Suprapubic skin (tissue), 4 donors: ENCODE results near the gene LRRIQ3.

ENCODE experiments used
- EP300 ChIP-seq: sonication (generic); formaldehyde crosslinking; IDR thresholded peaks from one replicate; pipeline ENCODE4 v1.6.1; 2017; ENCODE audit warnings: antibody characterized with exemption
- POLR2A ChIP-seq, 2 donors: fragments of 450-650 bp; IDR thresholded peaks; one replicate each; pipeline ENCODE4 v1.6.1; 2017; ENCODE audit warnings: antibody characterized with exemption in 2 of 2, mild to moderate bottlenecking in 2 of 2, moderate library complexity in 2 of 2
- POLR2AphosphoS5 ChIP-seq, 3 donors: sonication (generic); formaldehyde crosslinking; IDR thresholded peaks; one replicate each; pipeline ENCODE4 v1.6.1; 2017; ENCODE audit warnings: antibody characterized with exemption in 3 of 3
- TF ChIP-seq, protein P1 (sequence below), 2 donors: fragments of 200-600 bp in 1 of 2; fragments of 450-650 bp in 1 of 2; sonication (generic) in 1 of 2; IDR thresholded peaks; one replicate each; pipeline ENCODE4 v1.5.1; 2016 to 2019; ENCODE audit warnings: antibody characterized with exemption in 2 of 2, mild to moderate bottlenecking in 1 of 2, moderate library complexity in 1 of 2

DNA sequence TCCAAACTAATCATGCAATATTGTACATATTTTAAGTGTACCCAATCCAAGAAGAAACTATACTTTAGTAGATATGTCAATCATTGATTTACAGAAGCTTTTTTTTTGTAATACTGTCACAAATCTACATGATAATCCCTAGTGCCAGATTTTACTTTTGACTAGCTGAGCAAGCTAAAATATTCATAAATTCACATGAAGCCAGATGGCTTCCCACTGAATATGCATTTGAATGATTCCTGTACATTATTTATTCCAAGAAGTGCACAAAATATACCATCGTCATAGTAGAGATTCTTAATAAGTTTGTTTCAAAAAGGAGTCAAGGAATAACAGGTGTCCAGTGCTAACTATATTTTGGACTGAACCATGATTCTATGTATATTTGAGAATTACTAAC lies 17.3 kb upstream of the LRRIQ3 start:
- TF ChIP-seq POLR2A (IDR thresholded peaks at IDR 0.05) (no peak), POLR2AphosphoS5 (IDR thresholded peaks at IDR 0.05) (no peak), EP300 (no peak)
- TF ChIP-seq, protein P1, sequence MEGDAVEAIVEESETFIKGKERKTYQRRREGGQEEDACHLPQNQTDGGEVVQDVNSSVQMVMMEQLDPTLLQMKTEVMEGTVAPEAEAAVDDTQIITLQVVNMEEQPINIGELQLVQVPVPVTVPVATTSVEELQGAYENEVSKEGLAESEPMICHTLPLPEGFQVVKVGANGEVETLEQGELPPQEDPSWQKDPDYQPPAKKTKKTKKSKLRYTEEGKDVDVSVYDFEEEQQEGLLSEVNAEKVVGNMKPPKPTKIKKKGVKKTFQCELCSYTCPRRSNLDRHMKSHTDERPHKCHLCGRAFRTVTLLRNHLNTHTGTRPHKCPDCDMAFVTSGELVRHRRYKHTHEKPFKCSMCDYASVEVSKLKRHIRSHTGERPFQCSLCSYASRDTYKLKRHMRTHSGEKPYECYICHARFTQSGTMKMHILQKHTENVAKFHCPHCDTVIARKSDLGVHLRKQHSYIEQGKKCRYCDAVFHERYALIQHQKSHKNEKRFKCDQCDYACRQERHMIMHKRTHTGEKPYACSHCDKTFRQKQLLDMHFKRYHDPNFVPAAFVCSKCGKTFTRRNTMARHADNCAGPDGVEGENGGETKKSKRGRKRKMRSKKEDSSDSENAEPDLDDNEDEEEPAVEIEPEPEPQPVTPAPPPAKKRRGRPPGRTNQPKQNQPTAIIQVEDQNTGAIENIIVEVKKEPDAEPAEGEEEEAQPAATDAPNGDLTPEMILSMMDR (IDR thresholded peaks at IDR 0.05): no peak
